H9 (cell line): Measurements from ENCODE around the gene FOXJ3. TPM values are rescaled to one million over a fixed set of nuclear protein-coding genes. Genes with fewer than 3 reads are reported as not detected.

Experiments used
- DNase-seq: peaks from one replicate; pipeline ENCODE4 v3.0.0-alpha.2; 2017
- H2AFZ ChIP-seq: one replicate; pipeline ENCODE4 v1.6.1; 2013; ENCODE audit warnings: mild to moderate bottlenecking, low read length, control low read depth, moderate library complexity
- H2AK5ac ChIP-seq: 2 replicates; pipeline ENCODE4 v1.6.1; 2013; ENCODE audit warnings: low read length, control low read depth, mixed read lengths; ENCODE audit not compliant: insufficient read length
- H2BK120ac ChIP-seq: one replicate; pipeline ENCODE4 v1.6.1; 2013; ENCODE audit warnings: low read depth, mild to moderate bottlenecking, low read length, control low read depth, inconsistent platforms; ENCODE audit not compliant: poor library complexity, severe bottlenecking
- H2BK12ac ChIP-seq: 2 replicates; pipeline ENCODE4 v1.6.1; 2013; ENCODE audit warnings: low read length, control low read depth, mixed read lengths, low read depth; ENCODE audit not compliant: insufficient read length
- H2BK15ac ChIP-seq: 2 replicates; pipeline ENCODE4 v1.6.1; 2013; ENCODE audit warnings: low read depth, low read length, control low read depth
- H2BK20ac ChIP-seq: one replicate; pipeline ENCODE4 v1.6.1; 2013; ENCODE audit warnings: low read depth, mild to moderate bottlenecking, low read length, control low read depth, inconsistent platforms; ENCODE audit not compliant: poor library complexity, severe bottlenecking
- H2BK5ac ChIP-seq: 2 replicates; pipeline ENCODE4 v1.6.1; 2013; ENCODE audit warnings: low read length, control low read depth, mixed read lengths; ENCODE audit not compliant: insufficient read length
- H3K14ac ChIP-seq: 2 replicates; pipeline ENCODE4 v1.6.1; 2013; ENCODE audit warnings: low read length, control low read depth; ENCODE audit not compliant: insufficient read depth
- H3K18ac ChIP-seq: 2 replicates; pipeline ENCODE4 v1.6.1; 2013; ENCODE audit warnings: low read depth, mild to moderate bottlenecking, mixed read lengths, low read length, control low read depth; ENCODE audit not compliant: insufficient read length
- H3K23ac ChIP-seq: 2 replicates; pipeline ENCODE4 v1.6.1; 2013; ENCODE audit warnings: low read length, control low read depth, mixed read lengths, low read depth; ENCODE audit not compliant: insufficient read length
- H3K23me2 ChIP-seq: 2 replicates; pipeline ENCODE4 v1.6.1; 2013; ENCODE audit warnings: low read depth, mild to moderate bottlenecking, mixed read lengths, low read length, control low read depth; ENCODE audit not compliant: insufficient read length, poor library complexity, severe bottlenecking
- H3K27ac ChIP-seq: 2 replicates; pipeline ENCODE4 v1.5.1; 2013; ENCODE audit warnings: low read length, control low read depth, mixed read lengths, low read depth; ENCODE audit not compliant: insufficient read length
- H3K27me3 ChIP-seq: 2 replicates; pipeline ENCODE4 v1.6.1; 2013; ENCODE audit warnings: low read length, control low read depth, inconsistent platforms; ENCODE audit not compliant: insufficient read depth
- H3K4ac ChIP-seq: 2 replicates; pipeline ENCODE4 v1.6.1; 2013; ENCODE audit warnings: low read depth, mild to moderate bottlenecking, control low read depth, inconsistent platforms, low read length, moderate library complexity
- H3K4me1 ChIP-seq: 2 replicates; pipeline ENCODE4 v1.6.1; 2013; ENCODE audit warnings: low read length, control low read depth, inconsistent platforms; ENCODE audit not compliant: insufficient read depth
- H3K4me2 ChIP-seq: 2 replicates; pipeline ENCODE4 v1.6.1; 2013; ENCODE audit warnings: low read length, control low read depth, mixed read lengths; ENCODE audit not compliant: insufficient read length, insufficient read depth
- H3K56ac ChIP-seq: 2 replicates; pipeline ENCODE4 v1.6.1; 2013; ENCODE audit warnings: low read depth, mild to moderate bottlenecking, mixed read lengths, low read length, control low read depth; ENCODE audit not compliant: insufficient read length
- H3K79me1 ChIP-seq: 2 replicates; pipeline ENCODE4 v1.6.1; 2013; ENCODE audit warnings: low read depth, mild to moderate bottlenecking, moderate library complexity, low read length, control low read depth, inconsistent platforms; ENCODE audit not compliant: insufficient read depth, poor library complexity, severe bottlenecking
- H3K79me2 ChIP-seq: 2 replicates; pipeline ENCODE4 v1.6.1; 2013; ENCODE audit warnings: low read length, control low read depth, inconsistent platforms; ENCODE audit not compliant: insufficient read depth
- H3K9ac ChIP-seq: 2 replicates; pipeline ENCODE4 v1.6.1; 2013; ENCODE audit warnings: low read length, control low read depth, mixed read lengths; ENCODE audit not compliant: insufficient read length; ENCODE audit errors: extremely low read depth
- H3K9me3 ChIP-seq: one replicate; pipeline ENCODE4 v1.6.1; 2013; ENCODE audit warnings: low read depth, low read length, inconsistent platforms; ENCODE audit not compliant: control insufficient read depth
- H3T11ph ChIP-seq: one replicate; pipeline ENCODE4 v1.6.1; 2013; ENCODE audit warnings: mild to moderate bottlenecking, low read length, control low read depth, inconsistent platforms
- H4K20me1 ChIP-seq: one replicate; pipeline ENCODE4 v1.6.1; 2013; ENCODE audit not compliant: control insufficient read depth, insufficient read length, insufficient read depth
- H4K5ac ChIP-seq: 2 replicates; pipeline ENCODE4 v1.6.1; 2013; ENCODE audit warnings: low read depth, mild to moderate bottlenecking, mixed read lengths, low read length, control low read depth; ENCODE audit not compliant: insufficient read length
- H4K8ac ChIP-seq: replicated peaks from 2 replicates; pipeline ENCODE4 v1.6.1; 2013; ENCODE audit warnings: low read length, control low read depth, mixed read lengths, low read depth; ENCODE audit not compliant: insufficient read length
- H4K91ac ChIP-seq: 2 replicates; pipeline ENCODE4 v1.6.1; 2013; ENCODE audit warnings: low read depth, mild to moderate bottlenecking, moderate library complexity, mixed read lengths, low read length, control low read depth; ENCODE audit not compliant: insufficient read length
- H3K27ac Mint-ChIP-seq, 3 experiments: 2 replicates in 2 of 3; 3 replicates in 1 of 3; pipeline ENCODE4 v1.8.0; 2020 to 2021; ENCODE audit warnings: mixed read lengths in 3 of 3, mild to moderate bottlenecking in 1 of 3, moderate library complexity in 1 of 3
- H3K27me3 Mint-ChIP-seq: 2 replicates; pipeline ENCODE4 v1.8.0; 2021; ENCODE audit warnings: low read depth, mild to moderate bottlenecking, moderate library complexity, mixed read lengths
- H3K36me3 Mint-ChIP-seq, 3 experiments: 2 replicates in 2 of 3; 3 replicates in 1 of 3; pipeline ENCODE4 v1.8.0; 2020 to 2021; ENCODE audit warnings: low read depth in 3 of 3, mixed read lengths in 3 of 3; ENCODE audit not compliant: insufficient read depth in 1 of 3
- H3K4me1 Mint-ChIP-seq, 2 experiments: 2 replicates each; pipeline ENCODE4 v1.8.0; 2020; ENCODE audit warnings: mixed read lengths in 2 of 2
- H3K4me3 Mint-ChIP-seq, 2 experiments: 2 replicates in 1 of 2; 3 replicates in 1 of 2; pipeline ENCODE4 v1.8.0; 2020 to 2021; ENCODE audit warnings: mild to moderate bottlenecking in 2 of 2, mixed read lengths in 2 of 2, moderate library complexity in 1 of 2
- H3K9me3 Mint-ChIP-seq, 2 experiments: 2 replicates in 1 of 2; 3 replicates in 1 of 2; pipeline ENCODE4 v1.8.0; 2020; ENCODE audit warnings: mild to moderate bottlenecking in 2 of 2, mixed read lengths in 2 of 2, moderate library complexity in 1 of 2
- WGBS: extraction: QIAGEN DNeasy Blood & Tissue Kit; methylation state at CpG from one replicate; pipeline ENCODE4 v1.1.7; 2013; ENCODE audit warnings: missing lambda C conversion rate, low lambda C conversion rate, mixed read lengths; ENCODE audit not compliant: insufficient read length; ENCODE audit errors: extremely low coverage; 5-methylcytosine and 5-hydroxymethylcytosine counted together
- total RNA-seq: library from RNA; stranded (reverse); gene quantifications from 2 replicates; pipeline ENCODE4 v1.2.1, GENCODE V29; 2021
- TF ChIP-seq, protein P1 (sequence below): fragments of 200-600 bp; sonication (generic); conservative IDR thresholded peaks from 3 replicates; pipeline ENCODE4 v1.8.0; 2021; ENCODE audit warnings: antibody characterized with exemption, mild to moderate bottlenecking

FOXJ3 gene
- total RNA-seq, 1 experiment from 2014 or later, result 49.9 TPM

DNA sequence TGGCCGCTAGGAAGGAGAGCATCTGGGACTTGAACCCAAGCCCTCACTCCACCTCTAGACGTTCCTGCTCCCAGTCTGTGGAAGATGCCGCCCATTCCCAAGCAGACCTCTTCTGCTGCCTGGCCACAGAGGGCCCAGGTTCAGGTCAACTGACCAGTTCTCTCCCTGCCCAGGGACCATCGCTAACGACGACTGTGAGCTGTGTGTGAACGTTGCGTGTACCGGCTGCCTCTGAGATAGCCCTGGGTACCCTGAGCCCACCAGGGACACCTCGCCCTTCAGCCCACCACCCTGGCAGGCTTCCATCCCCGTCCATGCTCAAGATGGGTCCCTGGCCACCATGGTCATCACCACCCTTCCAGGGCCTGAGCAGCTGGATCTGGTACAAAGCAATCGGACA lies 179.7 kb downstream of the FOXJ3 start:
- no peak overlapping the region for H4K5ac ChIP-seq
- no peak overlapping the region for H3K4ac ChIP-seq
- Mint-ChIP-seq H3K9me3 (no peaks in the 10 kb centered on the region), H3K36me3 (no peaks in the 10 kb centered on the region; a peak in 1 of 7 replicates), H3K27me3 (peaks cover 11% of the 10 kb centered on the region), H3K4me1 (no peaks in the 10 kb centered on the region), H3K27ac (no peak overlapping the region), H3K4me3 (no peak overlapping the region)
- no peak overlapping the region for H2BK12ac ChIP-seq
- H3K79me2 ChIP-seq, result no peaks in the 10 kb centered on the region
- no peaks in the 10 kb centered on the region for H3K27me3 ChIP-seq
- H2BK120ac ChIP-seq, result no peak overlapping the region
- no peak for DNase-seq
- no peak overlapping the region for H2BK15ac ChIP-seq
- no peak overlapping the region for H2BK5ac ChIP-seq
- TF ChIP-seq, protein P1, sequence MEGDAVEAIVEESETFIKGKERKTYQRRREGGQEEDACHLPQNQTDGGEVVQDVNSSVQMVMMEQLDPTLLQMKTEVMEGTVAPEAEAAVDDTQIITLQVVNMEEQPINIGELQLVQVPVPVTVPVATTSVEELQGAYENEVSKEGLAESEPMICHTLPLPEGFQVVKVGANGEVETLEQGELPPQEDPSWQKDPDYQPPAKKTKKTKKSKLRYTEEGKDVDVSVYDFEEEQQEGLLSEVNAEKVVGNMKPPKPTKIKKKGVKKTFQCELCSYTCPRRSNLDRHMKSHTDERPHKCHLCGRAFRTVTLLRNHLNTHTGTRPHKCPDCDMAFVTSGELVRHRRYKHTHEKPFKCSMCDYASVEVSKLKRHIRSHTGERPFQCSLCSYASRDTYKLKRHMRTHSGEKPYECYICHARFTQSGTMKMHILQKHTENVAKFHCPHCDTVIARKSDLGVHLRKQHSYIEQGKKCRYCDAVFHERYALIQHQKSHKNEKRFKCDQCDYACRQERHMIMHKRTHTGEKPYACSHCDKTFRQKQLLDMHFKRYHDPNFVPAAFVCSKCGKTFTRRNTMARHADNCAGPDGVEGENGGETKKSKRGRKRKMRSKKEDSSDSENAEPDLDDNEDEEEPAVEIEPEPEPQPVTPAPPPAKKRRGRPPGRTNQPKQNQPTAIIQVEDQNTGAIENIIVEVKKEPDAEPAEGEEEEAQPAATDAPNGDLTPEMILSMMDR, result no peak
- H4K91ac ChIP-seq, result no peak overlapping the region
- no peak overlapping the region for H2AK5ac ChIP-seq
- H3K9ac ChIP-seq, result no peak overlapping the region
- H3K4me1 ChIP-seq, result no peaks in the 10 kb centered on the region
- H3K4me2 ChIP-seq, result no peak overlapping the region
- no peak overlapping the region for H3K23ac ChIP-seq
- no peak overlapping the region for H3K27ac ChIP-seq
- H3K14ac ChIP-seq, result no peak overlapping the region
- H2BK20ac ChIP-seq, result no peak overlapping the region
- no peaks in the 10 kb centered on the region for H4K20me1 ChIP-seq
- H3K56ac ChIP-seq, result no peak overlapping the region
- H2AFZ ChIP-seq, result no peak overlapping the region
- H3K9me3 ChIP-seq, result no peaks in the 10 kb centered on the region
- WGBS, result no CpG with 5 or more reads among the region's 12 CpGs
- H4K8ac ChIP-seq, result no peak overlapping the region
- H3T11ph ChIP-seq, result no peak overlapping the region
- H3K18ac ChIP-seq, result no peak overlapping the region
- H3K23me2 ChIP-seq, result no peaks in the 10 kb centered on the region
- H3K79me1 ChIP-seq, result no peaks in the 10 kb centered on the region
